Retina (tissue), 1 donor: ENCODE data around the gene IQCF5.
"Not testable (repeated sequence)": the region's sequence is repeated elsewhere in the genome, so short reads cannot be mapped to it uniquely, and the experiment has no call there.

Source experiments
- DNase-seq: peaks from one replicate; pipeline ENCODE4 v3.0.0-alpha.2; 2016

The IQCF5 gene

GRCh38 chr3:51862886-51863285 lies 12.5 kb downstream of the IQCF5 start:
- no peak for DNase-seq

DNA sequence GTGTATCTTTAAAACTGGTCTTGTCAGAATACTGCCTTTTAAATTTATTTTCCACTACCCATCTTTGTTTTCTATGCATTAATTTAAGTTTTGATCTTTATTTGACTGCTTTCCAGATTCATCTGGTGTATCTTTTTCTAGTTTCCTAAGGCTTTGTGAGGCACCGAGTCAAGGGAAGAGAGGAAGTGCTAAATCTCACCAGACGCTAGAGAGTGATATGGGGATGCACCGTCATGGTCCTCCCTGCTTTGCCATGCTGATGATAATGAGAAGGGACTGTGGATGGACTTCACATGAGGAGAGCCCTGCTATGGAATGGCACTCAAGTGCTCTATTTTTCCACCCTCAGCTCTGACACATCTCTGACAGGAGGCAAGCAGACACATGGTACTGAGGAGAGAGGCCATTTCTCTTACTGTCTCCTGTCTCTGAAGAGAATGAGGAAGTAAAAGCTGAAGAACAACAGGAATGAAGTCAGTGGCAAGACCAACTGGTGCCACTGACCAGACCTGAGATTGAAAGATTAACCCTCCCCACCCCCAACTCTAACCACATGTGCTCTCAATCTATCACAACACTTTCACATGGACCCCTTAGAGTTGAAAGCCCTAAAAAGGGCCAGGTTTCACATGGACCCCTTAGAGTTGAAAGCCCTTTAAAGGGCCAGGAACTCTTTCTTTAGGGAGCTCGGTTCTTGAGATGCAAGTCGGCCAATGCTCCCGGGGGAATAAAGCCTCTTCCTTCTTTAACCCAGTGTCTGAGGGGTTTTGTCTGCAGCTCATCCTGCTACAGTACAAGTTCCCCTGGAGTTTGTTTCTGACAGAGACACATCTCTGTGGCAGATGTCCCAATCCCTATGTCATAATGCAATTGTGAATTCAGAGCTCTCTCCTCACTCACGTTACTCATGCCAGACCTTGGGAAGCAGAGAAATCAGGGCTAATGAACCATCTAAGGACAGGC lies 14.4 kb downstream of the IQCF5 start, which contains the start of gene IQCF2:
TSS of gene IQCF2 (plus strand) at position 913 of the 963 bp plus-strand sequence. CDS start 52 bp downstream, outside the sequence.
- DNase-seq, result no peak

- DNase-seq, result not testable (repeated sequence)
Observed at GRCh38 chr3:51855411-51855810, 20.0 kb downstream of the IQCF5 start.

GRCh38 chr3:51845129-51845528 lies 30.3 kb downstream of the IQCF5 start:
- DNase-seq, result no peak

DNA sequence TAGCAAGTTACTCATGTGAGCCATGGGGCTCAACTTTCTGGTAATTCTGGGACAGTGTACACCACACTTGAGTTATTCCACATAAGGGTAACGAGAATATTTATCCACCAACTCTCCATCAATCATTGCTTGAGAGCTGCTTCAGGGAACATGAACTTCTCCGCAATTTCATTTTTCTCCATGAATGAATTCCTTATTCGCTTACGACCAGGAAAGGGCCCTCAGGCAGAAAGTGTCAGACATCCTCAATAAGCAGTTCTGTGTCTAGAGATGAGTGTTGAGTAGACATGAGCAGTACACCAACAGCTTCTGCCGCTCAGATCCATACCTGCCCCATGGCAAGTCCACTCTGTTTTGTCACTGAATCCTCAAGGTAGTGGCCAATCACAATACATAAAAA lies 38.8 kb downstream of the IQCF5 start:
- no peak for DNase-seq

GRCh38 chr3:51830836-51831385 lies 44.5 kb downstream of the IQCF5 start:
- DNase-seq, result no peak

DNA sequence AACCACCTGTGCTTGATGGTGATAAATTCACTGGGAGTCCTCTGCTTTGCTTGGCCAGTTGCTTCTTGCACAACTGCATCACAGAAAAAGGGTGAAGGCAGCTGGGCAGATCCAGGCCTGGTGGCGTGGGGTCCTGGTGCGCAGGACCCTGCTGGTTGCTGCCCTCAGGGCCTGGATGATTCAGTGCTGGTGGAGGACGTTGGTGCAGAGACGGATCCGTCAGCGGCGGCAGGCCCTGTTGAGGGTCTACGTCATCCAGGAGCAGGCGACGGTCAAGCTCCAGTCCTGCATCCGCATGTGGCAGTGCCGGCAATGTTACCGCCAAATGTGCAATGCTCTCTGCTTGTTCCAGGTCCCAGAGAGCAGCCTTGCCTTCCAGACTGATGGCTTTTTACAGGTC lies 45.1 kb downstream of the IQCF5 start:
- DNase-seq, result no peak

DNA sequence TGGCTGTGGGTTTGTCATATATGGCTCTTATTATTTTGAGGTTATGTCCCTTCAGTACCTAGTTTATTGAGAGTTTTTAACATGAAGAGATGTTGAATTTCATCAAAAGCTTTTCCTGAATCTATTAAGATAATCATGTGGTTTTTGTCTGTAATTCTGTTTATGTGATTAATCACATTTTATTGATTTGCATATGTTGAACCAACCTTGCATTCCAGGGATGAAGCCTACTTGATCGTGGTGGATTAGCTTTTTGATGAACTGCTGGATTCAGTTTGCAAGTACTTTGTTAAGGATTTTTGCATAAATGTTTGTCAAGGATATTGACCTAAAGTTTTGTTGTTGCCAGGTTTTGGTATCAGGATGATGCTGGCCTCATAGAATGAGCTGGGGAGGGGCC lies 47.1 kb downstream of the IQCF5 start:
- DNase-seq, result no peak
